CD4-positive, CD25-positive, alpha-beta regulatory T cell (primary cell): Measurements from ENCODE around the gene GNG7. TPM values are rescaled to one million over a fixed set of nuclear protein-coding genes. Genes with fewer than 3 reads are reported as not detected.
"Not testable (repeated sequence)": the region's sequence is repeated elsewhere in the genome, so short reads cannot be mapped to it uniquely, and the experiment has no call there.

Experiments used
- ATAC-seq, 2 donors: fragments of 150-1000 bp; cut with Tn5 transposase; one replicate each; pipeline ENCODE4 v1.10.0; 2021; ENCODE audit warnings: low read depth in 2 of 2, moderate number of reproducible peaks in 2 of 2, moderate library complexity in 1 of 2
- DNase-seq, 3 donors: peaks; one replicate each; pipeline versions ENCODE4 v3.0.0 to v3.0.0-alpha.2; 2012 to 2022; ENCODE audit warnings: mixed read lengths in 1 of 3
- H3K27ac ChIP-seq: one replicate; pipeline ENCODE4 v1.7.0; 2013; ENCODE audit warnings: mild to moderate bottlenecking, low read length; ENCODE audit not compliant: insufficient read depth, poor library complexity, severe bottlenecking
- H3K27me3 ChIP-seq: one replicate; pipeline ENCODE4 v1.7.0; 2013; ENCODE audit warnings: low read length; ENCODE audit not compliant: control insufficient read depth, insufficient read depth
- H3K36me3 ChIP-seq: one replicate; pipeline ENCODE4 v1.7.0; 2013; ENCODE audit warnings: mild to moderate bottlenecking, low read length, moderate library complexity; ENCODE audit not compliant: control insufficient read depth, insufficient read depth
- H3K4me1 ChIP-seq: 2 replicates; pipeline ENCODE4 v1.7.0; 2013; ENCODE audit warnings: mild to moderate bottlenecking, low read length; ENCODE audit not compliant: insufficient read depth, control insufficient read depth, poor library complexity, severe bottlenecking
- H3K4me3 ChIP-seq: one replicate; pipeline ENCODE4 v1.7.0; 2013; ENCODE audit warnings: low read depth, mild to moderate bottlenecking, low read length, moderate library complexity
- H3K9me3 ChIP-seq, 2 experiments: 1 replicate in 1 of 2; 2 replicates in 1 of 2; pipeline ENCODE4 v1.7.0; 2013; ENCODE audit warnings: low read length in 2 of 2, mild to moderate bottlenecking in 1 of 2, moderate library complexity in 1 of 2; ENCODE audit not compliant: control insufficient read depth in 2 of 2
- H3K27ac Mint-ChIP-seq, 3 donors: one replicate each; pipeline ENCODE4 v1.8.0; 2020 to 2022; ENCODE audit warnings: mild to moderate bottlenecking in 3 of 3, mixed read lengths in 3 of 3, moderate library complexity in 2 of 3
- H3K27me3 Mint-ChIP-seq: one replicate; pipeline ENCODE4 v1.8.0; 2022; ENCODE audit warnings: mild to moderate bottlenecking, mixed read lengths
- H3K36me3 Mint-ChIP-seq: one replicate; pipeline ENCODE4 v1.8.0; 2020; ENCODE audit warnings: mixed read lengths
- H3K4me1 Mint-ChIP-seq, 4 donors: one replicate each; pipeline ENCODE4 v1.8.0; 2020 to 2022; ENCODE audit warnings: mixed read lengths in 4 of 4, mild to moderate bottlenecking in 1 of 4
- H3K4me3 Mint-ChIP-seq, 4 donors: one replicate each; pipeline ENCODE4 v1.8.0; 2020 to 2022; ENCODE audit warnings: mild to moderate bottlenecking in 4 of 4, mixed read lengths in 4 of 4, moderate library complexity in 3 of 4
- H3K9me3 Mint-ChIP-seq, 7 donors: one replicate each; pipeline ENCODE4 v1.8.0; 2020 to 2022; ENCODE audit warnings: mixed read lengths in 7 of 7, mild to moderate bottlenecking in 3 of 7, moderate library complexity in 2 of 7
- polyA plus RNA-seq, 4 donors: library from polyadenylated mRNA; unstranded; fragments of 300-500 nt; fragmentation: Illumina TruSeq; gene quantifications; one replicate each; pipeline ENCODE4 v1.2.3, GENCODE V29; 2021
- total RNA-seq: library from RNA; stranded (reverse); gene quantifications from one replicate; pipeline ENCODE4 v1.2.3, GENCODE V29; 2022

The GNG7 gene
- total and polyA plus RNA-seq, 5 donors from 2014 or later = 0.65 to 1.6 (median 1.2) TPM

DNA sequence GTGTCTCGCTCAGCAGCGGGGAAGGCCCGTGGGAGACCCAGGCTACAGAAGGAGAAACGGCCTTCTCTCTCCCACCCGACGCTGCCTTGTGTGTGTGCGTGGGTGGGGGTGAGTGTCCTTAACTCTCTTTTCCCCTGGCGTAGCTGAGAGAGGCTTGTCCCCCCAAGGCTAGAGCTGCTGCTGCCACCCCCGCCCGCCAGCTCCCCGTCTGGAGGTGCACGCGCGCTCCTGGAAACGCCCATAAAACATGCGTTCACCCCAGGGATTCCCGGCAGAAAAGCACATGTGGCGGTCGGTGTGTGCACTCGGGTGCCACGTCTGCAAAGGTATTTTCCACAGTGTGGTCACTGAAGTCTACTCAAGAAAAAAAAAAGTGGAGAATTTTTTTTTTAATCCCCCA lies 190.5 kb downstream of the GNG7 start:
- Mint-ChIP-seq H3K27ac (no peak overlapping the region), H3K4me3 (no peak overlapping the region), H3K27me3 (no peaks in the 10 kb centered on the region), H3K36me3 (peaks cover 3% of the 10 kb centered on the region), H3K4me1 (peaks cover 0 to 10% (median 6%) of the 10 kb centered on the region in 4 donors), H3K9me3 (no peaks in the 10 kb centered on the region)
- no peaks in the 10 kb centered on the region for H3K9me3 ChIP-seq
- DNase-seq (no peak), ATAC-seq (no peak)
- no peaks in the 10 kb centered on the region for H3K27me3 ChIP-seq
- peaks cover 4% of the 10 kb centered on the region for H3K4me1 ChIP-seq
- H3K27ac ChIP-seq = no peak overlapping the region
- no peaks in the 10 kb centered on the region for H3K36me3 ChIP-seq
- no peak overlapping the region for H3K4me3 ChIP-seq

DNA sequence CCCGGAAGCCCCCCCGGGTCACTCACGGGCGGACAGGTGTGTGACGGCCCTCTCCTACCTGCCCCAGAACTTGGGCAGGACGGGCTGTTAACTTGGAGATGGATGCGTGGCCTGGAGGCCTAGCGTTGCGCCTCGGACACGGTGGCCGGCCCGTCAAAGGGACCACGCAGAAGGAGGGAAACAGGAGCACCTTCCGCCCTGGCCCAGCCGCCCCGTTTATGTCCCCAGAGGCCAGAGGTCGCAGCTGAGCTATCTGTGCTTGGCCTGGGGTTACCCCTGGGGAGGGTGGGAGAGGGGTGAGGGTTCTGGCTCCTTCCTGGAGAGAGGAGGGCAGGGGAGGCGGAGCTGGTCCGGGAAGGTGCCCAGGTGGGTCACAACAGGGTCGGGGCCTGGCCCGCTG lies 190.9 kb downstream of the GNG7 start:
- H3K9me3 Mint-ChIP-seq = no peaks in the 10 kb centered on the region
- no peak for DNase-seq
- no peaks in the 10 kb centered on the region for H3K27me3 Mint-ChIP-seq
- Histone ChIP-seq H3K4me3 (no peak overlapping the region), H3K27me3 (no peaks in the 10 kb centered on the region), H3K4me1 (peaks cover 6% of the 10 kb centered on the region), H3K36me3 (no peaks in the 10 kb centered on the region), H3K9me3 (no peaks in the 10 kb centered on the region), H3K27ac (no peak overlapping the region)
- no peak overlapping the region for H3K4me3 Mint-ChIP-seq
- H3K27ac Mint-ChIP-seq = no peak overlapping the region
- ATAC-seq = no peak
- peaks cover 3% of the 10 kb centered on the region for H3K36me3 Mint-ChIP-seq
- peaks cover 0 to 12% (median 8%) of the 10 kb centered on the region in 4 donors for H3K4me1 Mint-ChIP-seq

DNA sequence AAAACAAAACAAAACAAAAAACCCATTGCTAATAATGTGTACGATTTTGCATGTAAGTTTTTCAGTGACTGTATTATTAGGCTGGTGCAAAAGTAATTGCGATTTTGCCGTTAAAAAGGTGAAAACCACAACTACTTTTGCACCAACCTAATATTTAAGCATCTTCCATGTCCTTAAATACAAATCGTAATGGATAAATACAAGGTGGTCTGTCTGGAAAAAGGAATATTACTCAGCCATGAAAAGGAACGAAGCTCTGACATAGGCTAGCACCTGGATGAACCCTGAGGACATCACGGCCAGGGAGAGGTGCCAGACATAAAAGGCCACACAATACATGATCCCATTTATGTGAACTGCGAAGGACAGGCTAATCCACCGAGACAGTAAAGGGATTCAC lies 193.4 kb downstream of the GNG7 start:
- Histone ChIP-seq H3K9me3 (no peaks in the 10 kb centered on the region), H3K27me3 (no peaks in the 10 kb centered on the region), H3K4me3 (no peak overlapping the region), H3K36me3 (no peaks in the 10 kb centered on the region), H3K4me1 (peaks cover 11% of the 10 kb centered on the region), H3K27ac (no peak overlapping the region)
- H3K9me3 Mint-ChIP-seq = no peaks in the 10 kb centered on the region
- no peak for ATAC-seq
- no peak for DNase-seq
- peaks cover 4 to 15% (median 8%) of the 10 kb centered on the region in 4 donors for H3K4me1 Mint-ChIP-seq
- H3K27ac Mint-ChIP-seq = no peak overlapping the region
- H3K27me3 Mint-ChIP-seq = no peaks in the 10 kb centered on the region
- no peak overlapping the region for H3K4me3 Mint-ChIP-seq
- H3K36me3 Mint-ChIP-seq = no peaks in the 10 kb centered on the region

DNA sequence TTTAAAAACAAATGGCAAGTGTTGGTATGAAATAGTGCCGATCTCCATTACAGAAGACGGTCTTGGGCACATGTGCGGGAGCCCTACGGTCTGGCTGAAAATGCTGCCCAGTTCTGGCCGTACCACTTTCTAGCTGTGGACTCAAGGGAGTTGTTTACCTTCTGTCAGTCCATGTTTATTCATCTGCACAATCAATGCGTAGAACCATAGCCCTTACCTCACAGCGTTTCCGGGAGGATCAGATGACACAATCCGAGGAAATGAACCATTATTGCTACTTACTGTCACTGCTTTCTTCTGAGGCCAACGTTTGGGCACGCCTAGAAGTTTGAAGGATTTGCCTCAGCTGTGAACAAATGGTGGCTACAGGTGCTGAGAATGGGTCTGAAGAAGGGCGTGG lies 195.4 kb downstream of the GNG7 start:
- Mint-ChIP-seq H3K4me1 (peaks cover 5 to 30% (median 20%) of the 10 kb centered on the region in 4 donors), H3K4me3 (peak overlapping the region in 3 of 4 donors; percentile 11 to 65 (median 51)), H3K9me3 (no peaks in the 10 kb centered on the region), H3K27ac (peak overlapping the region in 2 of 3 donors; percentile 63 to 81), H3K36me3 (no peaks in the 10 kb centered on the region), H3K27me3 (peaks cover 6% of the 10 kb centered on the region)
- ATAC-seq (peak; percentile 24 to 32), DNase-seq (peak in 2 of 3 donors; percentile 60 to 87)
- Histone ChIP-seq H3K4me1 (peaks cover 29% of the 10 kb centered on the region), H3K36me3 (no peaks in the 10 kb centered on the region), H3K9me3 (no peaks in the 10 kb centered on the region), H3K27ac (no peak overlapping the region), H3K4me3 (peak overlapping the region; percentile 38), H3K27me3 (no peaks in the 10 kb centered on the region)

DNA sequence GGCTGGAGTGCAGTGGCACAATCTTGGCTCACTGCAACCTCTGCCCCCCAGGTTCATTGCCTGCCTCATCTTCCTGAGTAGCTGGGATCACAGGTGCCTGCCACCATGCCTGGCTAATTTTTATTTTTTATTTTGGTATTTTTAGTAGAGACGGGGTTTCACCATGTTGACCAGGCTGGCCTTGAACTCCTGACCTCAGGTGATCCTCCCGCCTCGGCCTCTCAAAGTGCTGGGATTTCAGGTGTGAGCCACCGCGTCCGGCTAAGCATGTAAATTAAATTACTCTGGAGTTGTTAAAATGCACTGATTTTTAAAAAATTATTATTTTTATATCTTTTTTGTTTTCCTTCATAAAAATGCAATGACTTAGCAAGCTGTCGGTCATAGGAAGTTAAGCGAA lies 195.8 kb downstream of the GNG7 start:
- not testable (repeated sequence) for H3K27ac Mint-ChIP-seq, H3K9me3 Mint-ChIP-seq, H3K36me3 ChIP-seq, H3K27me3 Mint-ChIP-seq, H3K9me3 ChIP-seq, H3K27me3 ChIP-seq, DNase-seq, H3K36me3 Mint-ChIP-seq, H3K4me3 ChIP-seq, ATAC-seq, H3K27ac ChIP-seq
- Mint-ChIP-seq H3K4me3 (peak overlapping the region in 1 of 4 donors; percentile 65), H3K4me1 (peaks cover 5 to 34% (median 21%) of the 10 kb centered on the region in 4 donors)
- peaks cover 29% of the 10 kb centered on the region for H3K4me1 ChIP-seq

DNA sequence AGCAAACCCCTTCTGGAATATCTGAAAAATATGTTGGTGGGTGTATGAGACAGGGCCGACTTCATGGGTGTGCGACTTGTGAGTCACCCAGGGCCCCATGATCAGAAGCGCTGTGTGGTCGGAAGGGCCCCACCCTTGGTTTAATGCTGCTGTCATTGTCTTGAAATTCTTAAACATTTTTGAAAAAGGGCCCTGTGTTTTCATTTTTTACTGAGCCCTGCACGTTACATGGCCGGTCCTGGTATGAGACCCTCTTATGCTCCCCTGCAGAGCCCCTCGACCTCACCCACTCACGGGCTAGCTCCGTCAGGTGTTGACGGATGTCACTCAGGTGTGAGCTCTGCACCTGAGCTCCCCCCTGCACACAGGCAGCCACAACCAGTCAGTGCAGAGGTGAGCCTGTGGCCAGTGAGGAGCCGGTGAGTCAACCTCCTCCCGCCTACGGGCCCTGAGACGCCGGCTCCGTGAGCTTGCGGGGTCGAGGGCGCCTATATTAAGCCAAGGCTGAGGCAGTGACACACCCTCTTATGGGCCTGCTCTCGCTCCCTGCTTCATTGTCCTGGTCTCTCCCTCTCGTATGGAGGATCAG lies 198.9 kb downstream of the GNG7 start:
- peak; percentile 89 to 93 for ATAC-seq
- Histone ChIP-seq H3K9me3 (no peaks in the 10 kb centered on the region), H3K4me1 (peaks cover 29% of the 10 kb centered on the region), H3K36me3 (no peaks in the 10 kb centered on the region), H3K4me3 (peak overlapping the region; percentile 41), H3K27ac (peak overlapping the region; percentile 81), H3K27me3 (no peaks in the 10 kb centered on the region)
- H3K27me3 Mint-ChIP-seq = peaks cover 6% of the 10 kb centered on the region
- H3K4me3 Mint-ChIP-seq = peak overlapping the region; percentile 66 to 93 (median 83)
- peak; percentile 51 to 92 (median 77) for DNase-seq
- no peaks in the 10 kb centered on the region for H3K9me3 Mint-ChIP-seq
- H3K27ac Mint-ChIP-seq = peak overlapping the region; percentile 97 to 99 (median 98)
- peaks cover 5 to 33% (median 23%) of the 10 kb centered on the region in 4 donors for H3K4me1 Mint-ChIP-seq
- H3K36me3 Mint-ChIP-seq = no peaks in the 10 kb centered on the region

DNA sequence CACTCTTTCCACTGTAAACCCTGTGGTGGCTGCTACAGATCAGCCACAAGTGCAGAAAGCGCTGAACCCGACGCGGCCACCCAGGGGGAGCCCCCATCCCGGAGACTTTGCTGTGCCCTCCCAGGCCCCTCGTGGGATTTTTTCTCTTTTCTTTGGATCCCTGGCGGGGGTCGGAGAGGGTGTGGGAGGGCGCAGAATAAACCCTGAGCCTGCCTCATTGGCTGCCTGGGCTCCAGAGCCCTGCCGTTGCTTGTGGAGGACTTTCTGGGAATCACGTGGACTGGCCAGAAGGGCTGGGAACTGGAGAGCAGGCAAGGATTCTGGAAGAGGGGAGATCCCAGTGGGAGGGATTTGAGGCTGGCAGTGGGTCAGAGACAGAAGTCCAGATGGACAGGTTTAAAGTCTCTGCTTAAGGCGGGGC lies 201.6 kb downstream of the GNG7 start:
- H3K4me3 ChIP-seq = no peak overlapping the region
- H3K36me3 Mint-ChIP-seq = no peaks in the 10 kb centered on the region
- ATAC-seq = no peak
- no peaks in the 10 kb centered on the region for H3K9me3 Mint-ChIP-seq
- DNase-seq = no peak
- H3K4me1 Mint-ChIP-seq = peaks cover 0 to 30% (median 24%) of the 10 kb centered on the region in 4 donors
- H3K4me3 Mint-ChIP-seq = no peak overlapping the region
- peaks cover 6% of the 10 kb centered on the region for H3K27me3 Mint-ChIP-seq
- no peaks in the 10 kb centered on the region for H3K36me3 ChIP-seq
- no peaks in the 10 kb centered on the region for H3K9me3 ChIP-seq
- no peaks in the 10 kb centered on the region for H3K27me3 ChIP-seq
- H3K27ac Mint-ChIP-seq = no peak overlapping the region
- H3K27ac ChIP-seq = no peak overlapping the region
- H3K4me1 ChIP-seq = peaks cover 26% of the 10 kb centered on the region

DNA sequence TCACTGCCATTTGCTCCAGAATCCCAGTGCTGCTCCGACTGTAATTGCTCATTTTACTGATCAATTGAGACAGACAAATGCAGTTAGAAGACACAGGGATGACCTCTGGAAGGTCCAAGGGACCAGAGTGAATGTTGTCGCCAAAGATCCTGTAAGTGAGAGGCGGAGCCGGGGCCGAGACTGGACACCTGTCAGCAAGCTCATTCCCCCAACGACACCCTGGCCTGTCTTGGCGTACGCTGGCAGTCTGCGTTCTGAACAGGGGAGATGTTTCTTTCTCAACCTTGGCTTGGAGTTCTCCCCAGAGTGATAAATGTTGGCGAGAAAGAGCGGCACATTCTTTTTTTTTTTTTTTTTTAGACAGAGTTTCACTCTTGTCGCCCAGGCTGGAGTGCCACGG lies 202.3 kb downstream of the GNG7 start:
- ATAC-seq = no peak
- H3K27ac ChIP-seq = no peak overlapping the region
- Mint-ChIP-seq H3K27me3 (peaks cover 6% of the 10 kb centered on the region), H3K9me3 (no peaks in the 10 kb centered on the region), H3K36me3 (no peaks in the 10 kb centered on the region), H3K27ac (peak overlapping the region in 1 of 3 donors; percentile 80), H3K4me3 (peak overlapping the region in 2 of 4 donors; percentile 11 to 45), H3K4me1 (peaks cover 0 to 32% (median 24%) of the 10 kb centered on the region in 4 donors)
- no peaks in the 10 kb centered on the region for H3K36me3 ChIP-seq
- no peak for DNase-seq
- H3K27me3 ChIP-seq = no peaks in the 10 kb centered on the region
- H3K4me1 ChIP-seq = peaks cover 33% of the 10 kb centered on the region
- no peak overlapping the region for H3K4me3 ChIP-seq
- H3K9me3 ChIP-seq = no peaks in the 10 kb centered on the region
